HCT116 (cell line): ENCODE results near the gene GPC5.

Experiments
- EZH2 ChIP-seq: fragments of 200-600 bp; sonication (generic); IDR thresholded peaks from 2 replicates; pipeline ENCODE4 v1.6.1; 2017; ENCODE audit warnings: antibody characterized with exemption, mixed run types
- EZH2phosphoT487 ChIP-seq: fragments of 200-600 bp; IDR thresholded peaks from 2 replicates; pipeline ENCODE4 v1.6.1; 2018; ENCODE audit warnings: antibody characterized with exemption, borderline replicate concordance
- JUND ChIP-seq: IDR thresholded peaks from 2 replicates; pipeline ENCODE4 v1.6.1; 2012
- POLR2A ChIP-seq: IDR thresholded peaks from 2 replicates; pipeline ENCODE4 v1.7.0; 2011; ENCODE audit warnings: borderline replicate concordance; ENCODE audit not compliant: insufficient read depth, insufficient read length; ENCODE audit errors: extremely low read depth
- POLR2AphosphoS5 ChIP-seq: IDR thresholded peaks from 2 replicates; pipeline ENCODE4 v1.6.1; 2011; ENCODE audit warnings: mild to moderate bottlenecking, low read depth, low read length, moderate library complexity
- SIN3A ChIP-seq: IDR thresholded peaks from 2 replicates; pipeline ENCODE4 v1.6.1; 2012; ENCODE audit warnings: low read depth
- SP1 ChIP-seq: IDR thresholded peaks from 2 replicates; pipeline ENCODE4 v1.6.1; 2012; ENCODE audit warnings: low read depth
- SRF ChIP-seq: IDR thresholded peaks from 2 replicates; pipeline ENCODE4 v1.6.1; 2012; ENCODE audit warnings: low read depth
- ZFX ChIP-seq: fragments of 450-650 bp; IDR thresholded peaks from 2 replicates; pipeline ENCODE4 v1.6.1; 2017
- ZNF274 ChIP-seq: fragments of 200-500 bp; sonication (Bioruptor generic); IDR thresholded peaks from 2 replicates; pipeline ENCODE4 v1.6.1; 2014; ENCODE audit warnings: mild to moderate bottlenecking, low read depth, low read length, inconsistent platforms
- TF ChIP-seq, protein P1 (sequence below), 3 experiments: fragments of 200-600 bp in 1 of 3; sonication (generic) in 1 of 3; IDR thresholded peaks in 2 of 3; conservative IDR thresholded peaks in 1 of 3; 2 replicates each; pipeline ENCODE4 v1.5.1; 2012 to 2017; ENCODE audit warnings: low read depth in 2 of 3, low read length in 2 of 3, antibody characterized with exemption in 1 of 3, borderline replicate concordance in 1 of 3, control low read depth in 1 of 3, mild to moderate bottlenecking in 1 of 3, mixed read lengths in 1 of 3, mixed run types in 1 of 3, moderate library complexity in 1 of 3; ENCODE audit not compliant: insufficient read depth in 1 of 3
- TF ChIP-seq, protein P2 (sequence below): IDR thresholded peaks from 2 replicates; pipeline ENCODE4 v1.6.1; 2012; ENCODE audit warnings: low read depth

- TF ChIP-seq SP1: no peak
- TF ChIP-seq, protein P1, sequence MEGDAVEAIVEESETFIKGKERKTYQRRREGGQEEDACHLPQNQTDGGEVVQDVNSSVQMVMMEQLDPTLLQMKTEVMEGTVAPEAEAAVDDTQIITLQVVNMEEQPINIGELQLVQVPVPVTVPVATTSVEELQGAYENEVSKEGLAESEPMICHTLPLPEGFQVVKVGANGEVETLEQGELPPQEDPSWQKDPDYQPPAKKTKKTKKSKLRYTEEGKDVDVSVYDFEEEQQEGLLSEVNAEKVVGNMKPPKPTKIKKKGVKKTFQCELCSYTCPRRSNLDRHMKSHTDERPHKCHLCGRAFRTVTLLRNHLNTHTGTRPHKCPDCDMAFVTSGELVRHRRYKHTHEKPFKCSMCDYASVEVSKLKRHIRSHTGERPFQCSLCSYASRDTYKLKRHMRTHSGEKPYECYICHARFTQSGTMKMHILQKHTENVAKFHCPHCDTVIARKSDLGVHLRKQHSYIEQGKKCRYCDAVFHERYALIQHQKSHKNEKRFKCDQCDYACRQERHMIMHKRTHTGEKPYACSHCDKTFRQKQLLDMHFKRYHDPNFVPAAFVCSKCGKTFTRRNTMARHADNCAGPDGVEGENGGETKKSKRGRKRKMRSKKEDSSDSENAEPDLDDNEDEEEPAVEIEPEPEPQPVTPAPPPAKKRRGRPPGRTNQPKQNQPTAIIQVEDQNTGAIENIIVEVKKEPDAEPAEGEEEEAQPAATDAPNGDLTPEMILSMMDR (IDR thresholded peaks at IDR 0.05 in 2 of 3, conservative IDR thresholded peaks at IDR 0.05 in 1 of 3; ENCODE audit: borderline replicate concordance in 1 of 3, insufficient read depth in 1 of 3, low read depth in 2 of 3, low read length in 2 of 3): no peak
- no peak for TF ChIP-seq JUND
- no peak for TF ChIP-seq EZH2phosphoT487
- TF ChIP-seq POLR2A: no peak
- TF ChIP-seq, protein P2, sequence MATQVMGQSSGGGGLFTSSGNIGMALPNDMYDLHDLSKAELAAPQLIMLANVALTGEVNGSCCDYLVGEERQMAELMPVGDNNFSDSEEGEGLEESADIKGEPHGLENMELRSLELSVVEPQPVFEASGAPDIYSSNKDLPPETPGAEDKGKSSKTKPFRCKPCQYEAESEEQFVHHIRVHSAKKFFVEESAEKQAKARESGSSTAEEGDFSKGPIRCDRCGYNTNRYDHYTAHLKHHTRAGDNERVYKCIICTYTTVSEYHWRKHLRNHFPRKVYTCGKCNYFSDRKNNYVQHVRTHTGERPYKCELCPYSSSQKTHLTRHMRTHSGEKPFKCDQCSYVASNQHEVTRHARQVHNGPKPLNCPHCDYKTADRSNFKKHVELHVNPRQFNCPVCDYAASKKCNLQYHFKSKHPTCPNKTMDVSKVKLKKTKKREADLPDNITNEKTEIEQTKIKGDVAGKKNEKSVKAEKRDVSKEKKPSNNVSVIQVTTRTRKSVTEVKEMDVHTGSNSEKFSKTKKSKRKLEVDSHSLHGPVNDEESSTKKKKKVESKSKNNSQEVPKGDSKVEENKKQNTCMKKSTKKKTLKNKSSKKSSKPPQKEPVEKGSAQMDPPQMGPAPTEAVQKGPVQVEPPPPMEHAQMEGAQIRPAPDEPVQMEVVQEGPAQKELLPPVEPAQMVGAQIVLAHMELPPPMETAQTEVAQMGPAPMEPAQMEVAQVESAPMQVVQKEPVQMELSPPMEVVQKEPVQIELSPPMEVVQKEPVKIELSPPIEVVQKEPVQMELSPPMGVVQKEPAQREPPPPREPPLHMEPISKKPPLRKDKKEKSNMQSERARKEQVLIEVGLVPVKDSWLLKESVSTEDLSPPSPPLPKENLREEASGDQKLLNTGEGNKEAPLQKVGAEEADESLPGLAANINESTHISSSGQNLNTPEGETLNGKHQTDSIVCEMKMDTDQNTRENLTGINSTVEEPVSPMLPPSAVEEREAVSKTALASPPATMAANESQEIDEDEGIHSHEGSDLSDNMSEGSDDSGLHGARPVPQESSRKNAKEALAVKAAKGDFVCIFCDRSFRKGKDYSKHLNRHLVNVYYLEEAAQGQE: no peak
- TF ChIP-seq SIN3A: no peak
- TF ChIP-seq ZNF274: no peak
- no peak for TF ChIP-seq SRF
- TF ChIP-seq EZH2: no peak
- TF ChIP-seq POLR2AphosphoS5: no peak
- TF ChIP-seq ZFX: no peak
These were observed 780.8 kb downstream of the GPC5 start for GRCh38 chr13:92179223-92179622.
